ENCODE measurements around the gene SRSF5. TPM values are rescaled to one million over a fixed set of nuclear protein-coding genes. Genes with fewer than 3 reads are reported as not detected.

The SRSF5 gene
- total RNA-seq, 1 experiment from 2014 or later = 310 TPM

DNA sequence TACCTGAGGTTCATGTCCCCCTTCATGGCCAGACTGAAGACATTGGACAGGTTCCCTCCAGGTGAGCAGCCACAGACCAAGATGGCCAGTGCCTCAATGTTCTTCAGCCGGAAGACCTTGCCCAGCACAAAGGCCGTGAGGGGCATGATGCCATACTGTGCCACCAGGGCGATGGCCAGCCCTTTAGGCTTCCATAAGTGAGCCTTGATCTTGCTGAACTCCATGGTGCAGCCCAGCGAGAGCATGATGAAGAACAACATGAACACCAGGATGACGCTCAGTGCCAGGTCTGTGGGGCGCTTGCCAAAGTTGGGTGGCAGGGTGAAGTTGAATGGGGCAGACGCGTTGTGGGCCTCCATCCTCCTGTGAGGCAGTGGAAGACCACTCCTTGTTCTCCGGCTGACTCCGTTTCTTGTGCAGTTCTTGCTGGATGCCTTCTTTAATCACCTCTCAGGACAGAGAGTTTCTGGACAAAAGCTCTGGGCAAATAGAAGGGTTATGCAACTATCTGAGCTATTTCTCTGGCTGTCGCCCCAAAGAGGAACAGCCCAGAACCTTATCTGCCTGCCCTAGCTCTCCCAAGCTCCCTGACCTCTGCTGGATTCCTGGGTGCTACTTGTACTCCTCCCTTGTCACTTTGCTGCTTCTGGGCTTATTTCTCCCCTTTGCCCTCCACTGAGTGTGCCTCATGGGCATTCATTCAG is 30.0 kb downstream of the SRSF5 start, which contains the start of gene SLC10A1:
TSS of gene SLC10A1 (minus strand) at position 445 of the 704 bp plus-strand sequence. CDS start at position 359, 86 bp downstream.
- H3K4me3 Mint-ChIP-seq (ENCODE audit: unreplicated experiment) = peak within 1 kb of the TSS; percentile 16
- peak within 1 kb of the TSS; percentile 79 for H3K27ac Mint-ChIP-seq (ENCODE audit: unreplicated experiment)
- Histone ChIP-seq H3K36me3 (ENCODE audit: control insufficient read depth, insufficient read depth, low read length) (no peaks in the 10 kb centered on the region), H3K4me1 (peaks cover 24% of the 10 kb centered on the region), H3K27me3 (replicated peaks; ENCODE audit: control insufficient read depth, insufficient read depth, low read length) (no peaks in the 10 kb centered on the region), H3K4me3 (ENCODE audit: low read depth, low read length) (no peak within 1 kb of the TSS), H3K9me3 (no peaks in the 10 kb centered on the region)
- H3K27me3 Mint-ChIP-seq (ENCODE audit: insufficient read depth, unreplicated experiment) = no peaks in the 10 kb centered on the region
- ChIA-PET POLR2A (interaction anchor here (0.5 to 1.3 kb wide), 3 partner anchors 24 to 173 kb away, joined by 3 to 12 read pairs (median 5); partner anchors contain the start of gene SRSF5), CTCF (interaction anchor here (0.5 to 1.3 kb wide), 5 partner anchors 66 to 277 kb away, joined by 3 to 16 read pairs (median 3); partner anchors contain the start of gene CCDC177)
- peak; percentile 46 to 56 for DNase-seq
- H3K4me1 Mint-ChIP-seq (ENCODE audit: low read depth, unreplicated experiment) = peaks cover 21% of the 10 kb centered on the region
- BruUV-seq (replicated peaks) = TSS peak; percentile 69
- H3K9me3 Mint-ChIP-seq (ENCODE audit: unreplicated experiment) = peaks cover 5% of the 10 kb centered on the region
- TF ChIP-seq, protein P1, sequence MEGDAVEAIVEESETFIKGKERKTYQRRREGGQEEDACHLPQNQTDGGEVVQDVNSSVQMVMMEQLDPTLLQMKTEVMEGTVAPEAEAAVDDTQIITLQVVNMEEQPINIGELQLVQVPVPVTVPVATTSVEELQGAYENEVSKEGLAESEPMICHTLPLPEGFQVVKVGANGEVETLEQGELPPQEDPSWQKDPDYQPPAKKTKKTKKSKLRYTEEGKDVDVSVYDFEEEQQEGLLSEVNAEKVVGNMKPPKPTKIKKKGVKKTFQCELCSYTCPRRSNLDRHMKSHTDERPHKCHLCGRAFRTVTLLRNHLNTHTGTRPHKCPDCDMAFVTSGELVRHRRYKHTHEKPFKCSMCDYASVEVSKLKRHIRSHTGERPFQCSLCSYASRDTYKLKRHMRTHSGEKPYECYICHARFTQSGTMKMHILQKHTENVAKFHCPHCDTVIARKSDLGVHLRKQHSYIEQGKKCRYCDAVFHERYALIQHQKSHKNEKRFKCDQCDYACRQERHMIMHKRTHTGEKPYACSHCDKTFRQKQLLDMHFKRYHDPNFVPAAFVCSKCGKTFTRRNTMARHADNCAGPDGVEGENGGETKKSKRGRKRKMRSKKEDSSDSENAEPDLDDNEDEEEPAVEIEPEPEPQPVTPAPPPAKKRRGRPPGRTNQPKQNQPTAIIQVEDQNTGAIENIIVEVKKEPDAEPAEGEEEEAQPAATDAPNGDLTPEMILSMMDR (IDR thresholded peaks at IDR 0.05; ENCODE audit: insufficient read depth in 1 of 2, low read depth in 1 of 2, low read length in 1 of 2, severe bottlenecking in 1 of 2, unreplicated experiment in 1 of 2) = no peak
- intact Hi-C loops (cut with micrococcal nuclease; ENCODE audit: unreplicated experiment) = loop anchor here (1.0 kb wide), 1 partner anchor 12 kb away; no protein-coding TSS in a partner anchor
- no peaks in the 10 kb centered on the region for H3K36me3 Mint-ChIP-seq (ENCODE audit: insufficient read depth, unreplicated experiment)

DNA sequence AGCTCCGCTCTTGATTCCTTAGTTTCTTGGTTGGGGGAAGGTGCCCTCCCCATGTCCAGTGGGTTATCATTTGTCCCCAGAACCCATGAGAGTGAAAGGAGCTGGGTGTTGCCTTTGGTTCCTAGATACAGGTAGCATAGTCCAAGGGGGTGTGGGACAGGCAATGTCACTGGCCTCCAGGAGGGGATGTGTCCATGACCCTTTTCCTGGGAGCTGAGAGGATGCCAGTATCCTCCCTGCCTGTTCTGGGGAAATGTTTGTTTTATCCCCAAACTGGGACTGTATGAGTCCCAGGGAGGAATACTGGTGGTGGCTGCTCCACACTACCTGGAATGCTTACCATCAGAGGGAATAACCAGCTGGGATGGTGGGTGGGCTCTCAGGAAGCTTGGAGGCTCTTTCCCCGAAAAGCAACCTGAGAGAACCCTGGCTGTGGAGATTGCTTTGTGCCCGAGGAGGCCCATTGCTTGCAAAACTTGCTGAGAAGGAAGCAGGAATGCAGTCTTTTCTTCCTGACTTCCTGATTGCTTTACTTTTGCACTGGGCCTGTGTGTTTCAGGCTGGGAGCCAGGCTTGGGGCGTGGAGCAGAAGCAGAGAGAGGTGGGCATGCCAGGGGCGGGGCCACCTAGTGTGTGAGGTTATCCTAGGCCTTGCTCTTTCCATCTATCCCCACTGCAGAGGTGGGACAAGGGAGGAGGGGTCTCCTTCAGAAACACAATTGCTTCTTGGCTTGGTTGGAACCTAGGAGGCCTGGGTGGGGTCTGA is 30.8 kb downstream of the SRSF5 start:
- TF ChIP-seq, protein P1 (IDR thresholded peaks at IDR 0.05; ENCODE audit: insufficient read depth in 1 of 2, low read depth in 1 of 2, low read length in 1 of 2, severe bottlenecking in 1 of 2, unreplicated experiment in 1 of 2) = no peak
- Mint-ChIP-seq H3K4me3 (ENCODE audit: unreplicated experiment) (peak overlapping the region; percentile 13), H3K9me3 (ENCODE audit: unreplicated experiment) (peaks cover 5% of the 10 kb centered on the region), H3K4me1 (ENCODE audit: low read depth, unreplicated experiment) (peaks cover 21% of the 10 kb centered on the region), H3K27me3 (ENCODE audit: insufficient read depth, unreplicated experiment) (no peaks in the 10 kb centered on the region), H3K36me3 (ENCODE audit: insufficient read depth, unreplicated experiment) (no peaks in the 10 kb centered on the region), H3K27ac (ENCODE audit: unreplicated experiment) (peak overlapping the region; percentile 79)
- BruUV-seq (replicated peaks) = no TSS peak
- POLR2A ChIA-PET = interaction anchor here (0.5 to 1.3 kb wide), 3 partner anchors 15 to 31 kb away, joined by 3 to 12 read pairs (median 5); partner anchors contain the start of gene SRSF5
- Histone ChIP-seq H3K4me3 (ENCODE audit: low read depth, low read length) (no peak overlapping the region), H3K4me1 (peaks cover 24% of the 10 kb centered on the region), H3K9me3 (no peaks in the 10 kb centered on the region), H3K36me3 (ENCODE audit: control insufficient read depth, insufficient read depth, low read length) (no peaks in the 10 kb centered on the region), H3K27me3 (replicated peaks; ENCODE audit: control insufficient read depth, insufficient read depth, low read length) (no peaks in the 10 kb centered on the region)
- no peak for DNase-seq
- CTCF ChIA-PET = interaction anchor here (0.8 to 1.3 kb wide), 4 partner anchors 66 to 276 kb away, joined by 3 to 16 read pairs (median 3); no protein-coding TSS in a partner anchor
- intact Hi-C loops (cut with micrococcal nuclease; ENCODE audit: unreplicated experiment) = loop anchor here (1.0 kb wide), 1 partner anchor 12 kb away; no protein-coding TSS in a partner anchor

DNA sequence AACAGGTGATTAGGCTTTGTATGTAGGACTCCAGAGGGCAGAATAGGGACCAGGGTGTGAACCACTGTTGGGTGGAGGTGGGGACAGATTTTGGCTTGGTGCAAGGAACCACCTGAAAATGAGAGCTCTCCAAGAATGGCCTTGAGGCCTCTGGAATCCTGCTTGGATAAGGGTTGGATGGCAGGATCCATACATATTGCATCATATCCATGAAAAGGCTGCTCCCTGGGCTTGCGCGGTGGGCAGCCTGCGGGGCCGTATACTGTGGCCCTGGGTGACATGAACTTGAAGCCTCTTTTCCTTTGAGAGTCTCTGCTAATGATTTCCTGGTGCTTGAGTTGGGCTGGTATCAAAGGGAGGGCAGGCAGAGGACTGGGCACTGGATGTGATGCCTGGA is 31.4 kb downstream of the SRSF5 start:
- BruUV-seq (replicated peaks) = no TSS peak
- no peaks in the 10 kb centered on the region for H3K27me3 Mint-ChIP-seq (ENCODE audit: insufficient read depth, unreplicated experiment)
- H3K9me3 ChIP-seq = no peaks in the 10 kb centered on the region
- H3K9me3 Mint-ChIP-seq (ENCODE audit: unreplicated experiment) = peaks cover 5% of the 10 kb centered on the region
- H3K27ac Mint-ChIP-seq (ENCODE audit: unreplicated experiment) = peak overlapping the region; percentile 79
- no peak for DNase-seq
- intact Hi-C loops (cut with micrococcal nuclease; ENCODE audit: unreplicated experiment) = no loop called here
- POLR2A ChIA-PET = no interaction called here
- no peak overlapping the region for H3K4me3 ChIP-seq (ENCODE audit: low read depth, low read length)
- TF ChIP-seq, protein P1 (IDR thresholded peaks at IDR 0.05; ENCODE audit: insufficient read depth in 1 of 2, low read depth in 1 of 2, low read length in 1 of 2, severe bottlenecking in 1 of 2, unreplicated experiment in 1 of 2) = no peak
- H3K27me3 ChIP-seq (replicated peaks; ENCODE audit: control insufficient read depth, insufficient read depth, low read length) = no peaks in the 10 kb centered on the region
- no peak overlapping the region for H3K4me3 Mint-ChIP-seq (ENCODE audit: unreplicated experiment)
- peaks cover 24% of the 10 kb centered on the region for H3K4me1 ChIP-seq
- peaks cover 21% of the 10 kb centered on the region for H3K4me1 Mint-ChIP-seq (ENCODE audit: low read depth, unreplicated experiment)
- no peaks in the 10 kb centered on the region for H3K36me3 ChIP-seq (ENCODE audit: control insufficient read depth, insufficient read depth, low read length)
- CTCF ChIA-PET = no interaction called here
- no peaks in the 10 kb centered on the region for H3K36me3 Mint-ChIP-seq (ENCODE audit: insufficient read depth, unreplicated experiment)
